Measurements from ENCODE around the gene FBXO24.

The FBXO24 gene

GRCh38 chr7:100621554-100621953 is 35.4 kb downstream of the FBXO24 start:
- DNase-seq, result no peak
- no peak for ATAC-seq

GRCh38 chr7:100623951-100624824 is 38.1 kb downstream of the FBXO24 start:
- DNase-seq (no peak), ATAC-seq (no peak)

DNA sequence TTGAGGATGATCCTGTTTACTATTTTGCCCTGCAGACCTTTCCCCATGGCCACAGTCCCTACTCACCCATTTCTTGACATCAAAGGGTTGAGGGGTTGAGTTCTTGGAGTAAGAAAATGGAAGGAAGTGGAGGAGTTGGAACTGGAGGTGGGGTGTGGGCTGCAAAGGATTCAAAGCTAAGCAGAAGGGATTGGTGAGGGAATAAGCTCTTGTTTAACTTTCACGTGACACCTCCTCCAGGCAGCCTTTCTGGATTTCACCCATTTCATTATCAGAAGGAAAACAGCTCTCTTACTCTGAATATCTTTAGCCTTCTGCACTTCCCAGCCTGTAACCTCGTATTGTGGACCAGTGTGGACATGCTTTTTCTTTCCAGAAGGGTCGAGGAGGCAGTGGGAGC is 39.9 kb downstream of the FBXO24 start:
- ATAC-seq, result no peak
- DNase-seq, result no peak

DNA sequence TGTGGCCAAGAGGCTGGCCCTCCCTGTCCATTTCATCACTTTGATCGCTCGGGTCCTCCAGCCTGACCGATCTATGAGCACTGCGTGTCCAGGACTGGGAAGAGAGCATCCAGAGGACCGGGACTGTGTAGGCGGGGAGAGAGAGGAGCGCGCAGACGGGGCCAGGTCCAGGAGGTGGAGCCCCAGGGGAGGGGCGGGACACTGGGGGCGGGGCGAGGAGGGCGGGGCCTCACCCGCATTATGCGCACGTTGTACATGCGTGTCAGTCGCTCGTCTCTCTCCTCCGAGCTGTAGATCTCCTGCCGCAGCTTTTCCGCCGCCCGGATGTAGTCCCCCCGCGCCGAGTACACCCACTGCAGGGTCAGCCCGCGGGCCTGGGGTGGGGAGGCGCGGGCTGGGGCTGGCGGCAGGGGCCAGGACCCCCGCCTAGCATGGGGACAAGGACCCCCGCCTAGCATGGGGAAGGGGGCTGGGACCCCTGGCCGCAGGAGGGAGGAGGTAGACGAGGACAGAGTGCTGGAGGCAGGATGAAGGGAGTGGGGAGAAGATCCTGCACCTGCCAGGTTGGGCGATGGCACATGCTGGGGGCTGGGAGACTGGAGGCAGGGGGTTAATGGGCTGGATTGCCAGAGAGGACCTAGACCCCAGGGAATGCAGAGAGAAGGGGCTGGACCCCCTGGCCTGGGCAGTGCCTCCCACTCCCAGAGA is 40.6 kb downstream of the FBXO24 start:
- DNase-seq (peak; percentile 88), ATAC-seq (peak; percentile 94)

GRCh38 chr7:100627238-100627549 is 41.1 kb downstream of the FBXO24 start:
- DNase-seq, result no peak
- ATAC-seq, result no peak

- ATAC-seq, result no peak
Observed at GRCh38 chr7:100629117-100629716, 43.1 kb downstream of the FBXO24 start.

DNA sequence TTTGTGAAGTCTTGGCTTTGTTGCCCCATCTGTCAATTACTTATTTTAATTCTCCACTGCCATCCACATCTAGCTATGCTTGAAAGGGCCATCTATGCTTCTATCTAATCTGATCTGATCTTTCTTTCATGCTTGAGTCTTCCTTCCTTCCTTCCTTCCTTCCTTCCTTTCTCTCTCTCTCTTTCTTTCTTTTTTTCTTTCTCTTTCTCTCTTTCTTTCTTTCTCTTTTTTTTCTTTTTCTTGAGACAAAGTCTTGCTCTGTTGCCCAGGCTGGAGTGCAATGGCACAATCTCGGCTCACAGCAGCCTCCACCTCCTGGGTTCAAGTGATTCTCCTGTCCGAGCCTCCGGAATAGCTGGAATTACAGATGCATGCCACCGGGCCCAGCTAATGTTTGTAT is 43.9 kb downstream of the FBXO24 start:
- ATAC-seq (no peak), DNase-seq (no peak)

More at GRCh38 chr7:100629117-100629716, 43.1 kb downstream of the FBXO24 start:
- peak; percentile 56 for DNase-seq

GRCh38 chr7:100632951-100633717 is 47.0 kb downstream of the FBXO24 start:
- peak; percentile 77 for ATAC-seq

DNA sequence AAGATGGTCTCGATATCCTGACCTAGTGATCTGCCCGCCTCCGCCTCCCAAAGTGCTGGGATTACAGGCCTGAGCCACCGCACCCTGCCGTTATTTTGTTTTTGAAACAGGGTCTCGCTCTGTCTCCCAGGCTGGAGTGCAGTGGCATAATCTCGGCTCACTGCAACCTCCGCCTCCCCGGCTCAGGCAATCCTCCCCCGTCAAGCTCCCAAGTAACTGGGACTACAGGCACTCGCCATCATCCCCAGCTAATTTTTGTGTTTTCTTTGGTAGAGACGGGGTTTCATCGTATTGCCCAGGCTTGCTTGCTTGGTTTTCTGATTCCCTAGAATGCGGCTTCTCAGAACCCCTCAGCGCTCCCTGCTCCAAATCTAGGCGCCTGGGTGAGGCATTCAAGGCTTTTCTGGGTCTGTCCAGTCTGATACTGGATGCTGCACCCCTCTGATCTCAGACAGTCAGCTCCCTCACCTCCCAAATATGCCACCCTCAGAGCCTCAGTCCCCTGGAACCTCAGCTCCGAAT is 53.9 kb downstream of the FBXO24 start:
- ATAC-seq (no peak), DNase-seq (no peak)

More at GRCh38 chr7:100632951-100633717, 47.0 kb downstream of the FBXO24 start:
- DNase-seq, result peak; percentile 77

- DNase-seq, result no peak
- no peak for ATAC-seq
Observed at GRCh38 chr7:100640517-100641440, 54.7 kb downstream of the FBXO24 start.

GRCh38 chr7:100641463-100641859 is 55.3 kb downstream of the FBXO24 start, which contains the start of gene TFR2:
Gene TFR2 (minus strand): TSS chr7:100641552. CDS start chr7:100641509, 43 bp downstream.
- DNase-seq (no peak), ATAC-seq (no peak)

GRCh38 chr7:100641860-100642533 is 55.9 kb downstream of the FBXO24 start:
- ATAC-seq, result no peak
- DNase-seq, result no peak

GRCh38 chr7:100642534-100642907 is 56.4 kb downstream of the FBXO24 start:
- peak; percentile 41 for DNase-seq

GRCh38 chr7:100649826-100650565 is 63.9 kb downstream of the FBXO24 start:
- no peak for DNase-seq

More at GRCh38 chr7:100642534-100642907, 56.4 kb downstream of the FBXO24 start:
- peak; percentile 50 for ATAC-seq

More at GRCh38 chr7:100649826-100650565, 63.9 kb downstream of the FBXO24 start:
- no peak for ATAC-seq
